UCSD-AML1 (cell line): ENCODE data around the gene EDNRA.
A peak's percentile ranks its signal among the peaks of the same experiment; 100 is the strongest.

Experiments used
- DNase-seq: peaks from one replicate; lab custom pipeline; 2025; ENCODE audit not compliant: unreplicated experiment; lab: John Stamatoyannopoulos, UW

The EDNRA gene

DNA sequence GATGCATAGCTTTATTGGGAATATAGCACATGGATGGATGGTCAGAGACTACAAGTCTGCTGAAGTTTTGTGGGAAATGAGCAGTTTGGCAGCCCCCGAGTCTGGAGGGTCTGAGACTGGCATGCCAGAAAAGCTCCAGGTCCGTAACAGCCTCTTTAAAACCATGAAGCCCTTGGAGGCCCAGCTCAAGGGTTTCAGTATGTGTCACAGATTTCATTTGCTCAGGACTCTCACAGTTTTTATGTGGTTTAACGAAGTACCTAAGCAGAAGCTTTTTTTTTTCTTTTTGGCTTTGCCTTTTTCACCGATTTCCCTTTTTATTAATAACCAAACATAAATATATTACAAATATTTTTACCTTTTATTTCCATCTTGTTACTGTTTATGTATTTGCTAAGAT lies 105.7 kb downstream of the EDNRA start:
- DNase-seq: no peak

DNA sequence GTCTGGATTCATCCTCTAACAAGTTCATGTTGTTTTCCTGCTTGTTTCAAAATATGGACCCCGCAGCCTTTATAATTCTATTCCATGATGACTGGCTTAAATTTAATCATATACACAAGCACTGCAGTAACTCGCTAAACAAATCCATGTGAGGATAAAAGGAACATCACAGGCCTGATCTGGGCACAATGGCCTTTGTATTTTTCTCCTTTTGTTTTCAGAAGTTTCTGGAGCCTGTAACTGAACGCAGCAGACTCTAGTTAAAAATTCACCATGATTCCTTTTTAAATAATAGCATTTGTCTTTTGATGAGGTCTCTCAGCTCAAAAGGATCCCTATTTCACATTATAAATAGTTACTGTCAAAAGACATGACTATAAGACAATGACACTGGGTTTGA lies 106.1 kb downstream of the EDNRA start:
- DNase-seq: no peak

DNA sequence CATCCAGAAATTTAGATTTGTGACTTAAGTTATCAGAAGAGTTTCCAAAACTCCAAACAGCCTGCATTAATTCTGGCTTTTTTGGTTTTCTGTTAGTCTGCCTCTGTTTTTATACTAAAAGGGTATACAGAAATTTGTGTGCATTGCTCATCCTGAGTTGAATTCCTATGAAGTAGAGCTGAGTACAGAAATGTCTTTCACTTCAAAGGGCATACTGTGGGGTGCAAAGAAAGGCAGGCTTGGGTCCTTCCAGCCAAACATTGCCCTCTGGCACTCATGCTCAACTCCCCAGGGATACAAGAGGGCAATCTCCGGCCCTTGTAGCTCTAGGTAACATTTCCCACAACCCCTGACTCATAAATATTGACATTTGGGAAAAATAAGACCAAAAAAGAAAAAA lies 108.7 kb downstream of the EDNRA start:
- no peak for DNase-seq

DNA sequence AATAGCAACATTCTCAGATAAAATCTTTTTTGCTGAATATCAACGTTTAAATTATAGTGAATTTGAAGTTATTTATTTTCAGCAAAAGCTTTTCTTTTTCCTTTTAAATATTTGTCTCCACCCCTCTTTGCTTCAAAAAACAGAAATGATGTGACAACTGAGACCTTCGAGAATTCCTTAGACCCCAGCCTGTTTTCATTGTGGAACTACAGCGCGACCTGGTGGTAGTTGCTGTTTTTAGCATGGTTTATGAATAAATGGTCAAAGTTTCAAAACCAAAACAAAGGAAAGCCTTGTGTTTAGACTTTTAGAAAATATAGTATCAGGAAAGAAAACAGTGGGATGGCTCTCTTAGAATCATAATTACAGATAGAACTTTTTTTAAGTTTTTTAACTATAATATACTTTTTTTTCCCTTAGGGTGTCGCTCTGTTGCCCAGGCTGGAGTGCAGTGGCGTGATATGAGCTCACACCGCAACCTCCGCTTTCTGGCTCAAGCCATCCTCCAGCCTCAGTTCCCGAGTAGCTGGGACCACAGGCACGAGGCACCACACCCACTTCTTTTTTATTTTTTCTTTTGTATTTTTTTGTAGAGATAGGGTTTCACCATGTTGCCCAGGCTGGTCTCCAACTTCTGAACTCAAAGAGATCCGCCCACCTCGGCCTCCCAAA lies 109.5 kb downstream of the EDNRA start:
- DNase-seq: peak; percentile 18

DNA sequence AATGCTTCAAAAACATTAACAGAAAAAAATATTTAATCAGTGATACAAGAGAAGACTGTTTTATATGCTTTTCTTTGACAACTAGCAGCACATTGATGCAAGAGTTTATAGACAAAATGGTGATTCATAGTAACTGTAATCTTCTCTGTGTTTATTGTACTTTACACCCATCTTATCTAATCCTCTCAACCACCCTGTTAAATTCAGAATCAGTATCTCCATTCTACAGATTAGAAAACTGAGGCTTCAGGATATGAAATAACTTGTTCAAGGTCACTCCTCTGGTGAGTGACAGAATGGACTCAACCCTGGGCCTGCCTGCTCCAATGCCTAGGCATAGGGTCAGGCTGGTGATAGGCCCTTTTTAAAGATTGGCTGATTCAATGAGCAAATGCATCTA lies 110.2 kb downstream of the EDNRA start:
- no peak for DNase-seq

DNA sequence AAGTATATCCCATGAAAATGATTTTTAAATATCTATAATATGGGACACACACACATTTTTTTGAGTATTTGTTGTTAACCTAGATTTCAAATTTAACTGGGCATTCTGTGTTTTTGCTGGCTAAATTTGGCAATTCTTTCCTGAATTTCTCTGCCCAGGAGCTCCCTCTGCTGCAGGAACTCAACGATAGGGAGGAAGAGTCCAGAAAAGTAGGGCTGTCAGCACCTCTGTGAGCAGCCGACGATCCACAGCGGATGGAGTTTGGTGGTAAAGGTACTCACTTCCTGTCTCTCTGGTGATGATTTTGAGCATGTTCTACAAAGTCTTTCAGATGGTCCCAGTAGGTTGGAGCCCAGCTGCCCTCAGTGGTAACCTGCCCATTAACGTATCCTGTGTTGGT lies 113.2 kb downstream of the EDNRA start:
- DNase-seq: no peak
